Stimulated activated CD4-positive, alpha-beta T cell treated with anti-CD3 and anti-CD28 coated beads, Interleukin-2, amount 100 ng/mL, for 24 hours (primary cell): ENCODE measurements around the gene ZNF836.

Source experiments
- DNase-seq, 2 donors: peaks; one replicate each; pipeline ENCODE4 v3.0.0-alpha.2; 2020

ZNF836 gene

GRCh38 chr19:52188822-52189734 is 17.7 kb upstream of the ZNF836 start:
- no peak for DNase-seq

DNA sequence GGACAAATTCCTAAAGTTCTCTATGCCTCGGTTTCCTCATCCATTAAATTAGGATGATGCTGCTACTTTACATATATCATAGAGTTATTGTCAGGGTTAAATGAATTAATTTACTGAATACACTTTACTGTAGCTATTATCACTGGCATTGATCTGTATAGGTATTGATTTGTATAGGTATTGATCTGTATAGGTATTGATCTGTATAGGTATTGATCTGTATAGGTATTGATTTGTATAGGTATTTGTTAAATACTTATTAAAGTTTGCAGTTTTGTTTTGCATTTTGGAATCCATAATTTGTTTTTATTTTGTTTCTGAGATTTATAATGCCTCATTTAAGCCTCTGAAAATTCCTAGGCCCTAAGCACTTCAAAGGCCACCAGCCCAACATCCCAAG is 16.0 kb upstream of the ZNF836 start:
- no peak for DNase-seq

- no peak for DNase-seq
Observed at GRCh38 chr19:52176574-52176973, 5.2 kb upstream of the ZNF836 start.

GRCh38 chr19:52172347-52172746 is 926 bp upstream of the ZNF836 start:
- no peak for DNase-seq

GRCh38 chr19:52170863-52171320 is 529 bp downstream of the ZNF836 start:
- DNase-seq, result peak; percentile 9 to 23

DNA sequence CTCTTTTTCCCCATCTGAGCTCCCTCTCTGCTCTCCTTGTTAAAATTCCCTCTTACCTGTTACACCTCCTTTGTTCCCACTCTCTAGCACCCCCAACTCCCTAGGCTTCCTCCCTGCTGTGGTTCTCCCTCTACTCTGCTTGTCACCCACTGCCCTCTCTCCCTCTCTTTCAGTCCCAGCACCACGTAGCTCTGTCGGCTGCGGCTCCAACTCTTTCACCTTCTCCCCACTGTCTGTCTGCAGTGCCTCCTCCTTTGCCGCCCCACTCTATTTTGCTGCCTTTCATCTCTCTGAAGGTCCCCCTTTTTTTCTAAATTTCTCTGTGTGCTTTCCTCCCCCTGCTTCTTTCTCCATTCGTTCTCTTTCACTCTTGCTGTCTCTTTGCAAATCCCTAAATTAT is 1.1 kb downstream of the ZNF836 start:
- no peak for DNase-seq

GRCh38 chr19:52155596-52156359 is 15.6 kb downstream of the ZNF836 start:
- no peak for DNase-seq

DNA sequence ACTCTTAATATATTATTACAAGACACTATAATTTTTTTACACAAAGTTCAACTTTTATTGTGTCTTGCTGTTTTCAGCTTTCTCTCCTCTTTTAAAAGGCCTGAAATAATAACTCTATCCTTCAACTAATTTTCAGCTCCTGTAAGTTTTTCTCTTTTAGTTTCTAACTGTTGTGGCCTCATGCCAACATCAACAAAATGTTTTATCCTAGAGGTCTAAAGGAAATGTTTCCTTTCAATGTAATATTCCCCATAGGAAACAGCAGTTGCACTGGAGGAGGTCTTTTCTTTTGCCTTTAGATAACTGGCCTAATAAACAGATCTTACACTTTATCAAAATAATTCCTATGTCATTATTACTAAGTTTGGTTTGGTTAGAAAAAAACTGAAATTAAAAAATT is 23.2 kb downstream of the ZNF836 start:
- no peak for DNase-seq

DNA sequence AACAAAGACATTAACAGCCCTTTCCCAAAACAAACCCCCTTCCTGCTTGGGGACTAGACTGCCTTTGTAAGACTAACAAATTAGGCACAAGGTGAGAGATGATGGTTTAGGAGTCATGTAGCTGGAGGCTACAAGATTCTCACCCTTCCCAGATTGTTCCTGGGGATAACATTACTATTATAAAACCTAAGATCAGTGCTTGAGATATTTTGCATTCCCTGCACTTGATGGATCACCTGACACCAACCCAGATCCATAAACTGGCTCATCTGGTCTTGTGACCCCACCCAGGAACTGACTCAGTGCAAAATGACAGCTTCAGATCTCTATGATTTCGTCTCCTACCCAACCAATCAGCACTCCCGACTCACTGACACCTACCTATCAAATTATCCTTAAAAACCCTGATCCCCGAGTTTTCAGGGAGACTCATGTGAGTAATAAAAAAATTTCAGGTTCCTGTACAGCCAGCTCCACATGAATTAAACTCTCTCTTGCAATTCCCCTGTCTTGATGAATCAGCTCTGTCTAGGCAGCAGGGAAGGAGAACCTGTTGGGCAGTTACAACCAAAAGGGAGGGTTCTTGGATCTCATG is 29.3 kb downstream of the ZNF836 start:
- no peak for DNase-seq

DNA sequence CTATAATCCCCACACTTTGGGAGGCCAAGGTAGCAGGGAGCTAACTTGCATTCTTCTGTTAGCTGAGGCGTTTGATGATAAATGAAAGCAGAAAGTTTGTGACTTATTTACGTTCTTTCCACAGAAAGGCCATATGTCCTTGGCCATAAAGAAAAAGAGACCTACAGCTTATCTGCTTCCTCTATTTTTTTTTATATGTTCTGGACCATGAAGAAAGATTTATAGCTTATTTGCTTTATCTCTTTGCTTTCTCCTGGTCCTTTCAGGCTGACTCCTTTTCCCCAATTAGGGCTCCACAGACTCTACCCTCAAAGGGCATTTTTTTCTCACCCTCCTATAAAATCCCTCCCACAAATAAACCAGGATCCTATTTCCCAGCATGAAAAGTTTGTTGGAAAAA is 30.2 kb downstream of the ZNF836 start:
- no peak for DNase-seq

- DNase-seq, result no peak
Observed at GRCh38 chr19:52140032-52140710, 31.2 kb downstream of the ZNF836 start.

- peak; percentile 98 to 99 for DNase-seq
Observed at GRCh38 chr19:52139252-52140031, 32.0 kb downstream of the ZNF836 start, which contains the start of gene ZNF616. Gene ZNF616, minus strand, starts transcription at chr19:52139938. Its CDS starts 9,426 bp downstream, at chr19:52130512.

DNA sequence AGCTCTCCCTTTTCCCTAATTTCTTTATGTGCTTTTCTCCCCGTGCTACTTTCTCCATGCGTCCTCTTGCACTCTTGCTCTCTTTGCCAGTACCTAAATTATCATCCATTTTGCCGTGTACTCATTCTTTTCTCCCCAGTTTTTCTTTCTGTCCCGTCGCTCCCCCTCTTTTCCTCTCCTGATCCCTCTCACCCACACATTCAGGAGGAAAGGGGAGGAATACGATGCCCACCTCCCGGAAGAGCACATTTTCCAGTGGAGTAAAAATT is 32.5 kb downstream of the ZNF836 start:
- no peak for DNase-seq

DNA sequence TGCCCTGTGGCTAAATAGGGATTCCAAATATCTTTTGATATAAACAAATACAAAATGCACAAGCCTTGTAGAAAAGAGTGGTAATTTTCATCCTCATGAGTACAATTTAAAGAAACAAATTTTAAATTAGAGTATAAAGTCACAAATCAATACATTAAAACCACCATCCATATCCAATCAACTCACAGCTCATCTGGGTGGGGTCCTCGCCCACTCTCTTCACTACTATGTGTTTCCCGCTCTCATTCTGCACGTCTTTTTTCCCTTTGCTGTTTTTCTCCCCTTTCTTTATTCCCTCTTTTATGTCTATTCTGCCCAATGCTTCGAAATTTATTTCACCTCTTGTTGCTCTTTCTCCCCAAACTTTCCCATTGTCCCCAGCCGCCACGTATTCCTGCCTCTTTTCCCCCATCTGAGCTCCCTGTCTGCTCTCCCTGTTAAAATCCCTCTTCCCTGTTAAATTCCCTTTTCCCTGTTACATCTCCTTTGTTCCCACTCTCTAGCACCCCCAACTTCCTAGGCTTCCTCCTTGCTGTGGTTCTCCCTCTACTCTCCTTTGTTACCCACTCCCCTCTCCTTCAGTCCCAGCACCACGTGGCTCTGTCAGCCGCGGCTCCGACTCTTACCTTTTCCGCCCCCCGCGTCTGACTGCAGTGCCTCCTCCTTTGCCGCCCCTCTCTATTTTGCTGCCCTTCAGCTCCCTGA is 33.0 kb downstream of the ZNF836 start:
- peak; percentile 32 to 47 for DNase-seq

- DNase-seq, result no peak
Observed at GRCh38 chr19:52120286-52120685, 51.1 kb downstream of the ZNF836 start.

- no peak for DNase-seq
Observed at GRCh38 chr19:52115526-52116053, 55.8 kb downstream of the ZNF836 start.

DNA sequence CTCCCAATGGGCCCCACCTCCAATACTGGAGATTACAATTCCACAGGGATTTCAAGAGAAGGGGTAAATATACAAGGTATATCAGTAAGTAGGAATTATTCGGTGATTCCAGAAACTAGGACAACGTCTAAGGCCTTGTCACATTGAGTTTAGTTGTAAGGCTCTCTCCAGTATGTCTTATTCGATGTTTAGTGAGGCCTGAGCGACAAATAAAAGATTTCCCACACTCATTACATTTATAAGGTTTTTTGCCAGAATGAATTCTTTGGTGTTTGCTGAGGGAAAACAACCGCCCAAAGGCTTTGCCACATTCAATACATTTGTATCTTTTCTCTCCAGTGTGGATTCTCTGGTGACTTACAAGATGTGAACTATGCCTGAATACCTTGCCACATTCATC is 56.7 kb downstream of the ZNF836 start:
- no peak for DNase-seq

DNA sequence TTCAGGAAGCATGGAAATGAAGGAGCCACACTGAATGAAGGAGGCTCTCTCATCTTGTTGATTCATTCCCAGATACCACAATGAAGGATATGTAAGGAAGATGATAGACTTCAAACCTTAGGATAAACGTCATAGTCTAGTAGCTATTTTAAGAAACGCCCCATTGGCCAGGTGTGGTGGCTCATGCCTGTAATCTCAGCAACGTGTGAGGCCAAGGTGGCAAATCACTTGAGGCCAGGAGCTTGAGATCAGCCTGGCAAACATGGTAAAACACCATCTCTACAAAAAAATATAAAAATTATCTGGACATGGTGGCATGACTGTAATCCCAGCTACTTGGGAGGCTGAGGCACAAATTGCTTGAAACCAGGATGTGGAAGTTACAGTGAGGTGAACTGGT is 58.8 kb downstream of the ZNF836 start:
- DNase-seq, result no peak

DNA sequence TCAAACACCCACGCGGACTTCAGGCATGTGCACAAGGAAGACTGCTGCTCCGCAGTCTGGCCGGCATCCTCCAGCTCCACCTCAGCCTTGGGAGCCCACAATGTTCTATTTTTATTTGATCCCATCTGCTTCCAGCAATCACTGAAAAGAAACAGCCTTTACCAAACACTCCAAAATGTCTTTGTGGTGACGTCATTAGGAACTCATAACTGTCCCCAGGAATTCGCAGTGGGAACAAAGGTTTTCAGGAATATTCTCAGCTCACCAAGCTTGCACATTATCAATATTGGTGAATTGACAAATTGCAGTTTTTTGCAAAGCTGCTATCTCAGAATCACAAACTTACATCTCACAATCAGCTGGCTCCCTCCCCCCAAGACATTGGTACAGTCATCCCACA is 60.6 kb downstream of the ZNF836 start:
- DNase-seq, result no peak
